ENCODE results near the gene MIXL1. TPM values are rescaled to one million over a fixed set of nuclear protein-coding genes. Genes with fewer than 3 reads are reported as not detected.

The MIXL1 gene
- total RNA-seq: not detected

DNA sequence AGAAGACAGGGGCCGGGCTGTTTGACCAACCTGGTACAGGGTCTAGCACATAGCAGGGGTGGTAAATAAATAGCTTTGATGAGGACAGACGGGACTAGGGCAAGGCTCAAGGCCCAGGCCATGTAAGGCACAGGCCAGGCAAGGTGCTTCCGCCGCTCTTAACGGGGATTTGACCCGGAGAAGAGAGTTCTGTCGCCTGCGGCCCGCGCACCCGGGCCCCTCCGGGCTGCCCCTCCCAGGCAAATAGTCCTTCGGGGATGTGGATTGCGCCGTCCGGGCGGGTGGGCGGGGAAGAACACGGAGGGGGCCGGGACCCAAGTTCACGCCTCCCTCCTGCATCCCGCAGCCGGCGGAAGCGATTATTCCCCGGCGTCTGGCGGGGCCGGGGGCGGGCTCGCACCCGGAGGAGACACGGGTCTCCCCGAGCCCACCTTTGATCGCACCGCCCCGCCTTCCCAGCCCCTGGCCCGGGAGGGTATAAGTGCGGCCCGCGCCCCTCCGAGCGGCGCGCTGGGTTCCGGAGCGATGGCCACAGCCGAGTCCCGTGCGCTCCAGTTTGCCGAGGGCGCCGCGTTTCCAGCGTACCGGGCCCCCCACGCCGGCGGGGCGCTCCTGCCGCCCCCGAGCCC lies at the start of gene MIXL1:
Gene MIXL1, plus strand, starts transcription at position 508 of the 629 bp plus-strand sequence. Its CDS starts 18 bp downstream, at position 526.
- no peak within 1 kb of the TSS for H3K27ac Mint-ChIP-seq
- peaks cover 2% of the 10 kb centered on the region for H3K4me1 Mint-ChIP-seq

DNA sequence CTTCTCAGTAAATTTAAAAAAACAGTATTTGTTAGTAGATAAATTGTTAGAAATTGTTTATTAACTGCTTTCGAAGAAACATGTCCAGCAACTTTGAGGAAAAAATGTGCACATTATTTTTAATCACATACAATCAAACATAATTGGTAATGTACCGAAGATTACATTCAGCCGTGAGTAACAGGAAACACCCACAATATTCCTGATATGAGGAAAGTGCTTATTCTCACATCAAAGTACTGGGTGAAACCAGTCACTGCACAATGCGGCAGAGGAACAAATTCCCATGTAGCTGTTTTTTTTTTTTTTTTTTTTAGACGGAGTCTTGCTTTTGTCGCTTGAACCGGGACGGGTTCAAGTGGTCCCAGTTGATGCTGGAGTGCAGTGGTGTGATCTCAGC lies 46.6 kb upstream of the MIXL1 start:
- Mint-ChIP-seq H3K4me3 (no peak overlapping the region), H3K4me1 (peaks cover 22% of the 10 kb centered on the region), H3K27me3 (no peaks in the 10 kb centered on the region), H3K36me3 (peaks cover 25% of the 10 kb centered on the region), H3K9me3 (ENCODE audit: low read depth) (no peaks in the 10 kb centered on the region), H3K27ac (no peak overlapping the region)
- ATAC-seq: no peak
- DNase-seq: no peak
- CTCF ChIA-PET: interaction anchor here (0.6 to 1.4 kb wide), 2 partner anchors 13 to 20 kb away, joined by 3 to 4 read pairs; no protein-coding TSS in a partner anchor

More for the DNA sequence above, at the start of gene MIXL1:
- peaks cover 2% of the 10 kb centered on the region for H3K36me3 Mint-ChIP-seq
- ATAC-seq (peak; percentile 55), DNase-seq (no peak)
- no peaks in the 10 kb centered on the region for H3K9me3 Mint-ChIP-seq (ENCODE audit: low read depth)
- CTCF ChIA-PET: interaction anchor here (0.7 to 1.8 kb wide), 4 partner anchors 10 to 98 kb away, joined by 3 to 4 read pairs (median 4); no protein-coding TSS in a partner anchor
- H3K4me3 Mint-ChIP-seq: peak within 1 kb of the TSS; percentile 75
- H3K27me3 Mint-ChIP-seq: peaks cover 36% of the 10 kb centered on the region

GRCh38 chr1:226181996-226182714 lies 41.3 kb upstream of the MIXL1 start:
- no peaks in the 10 kb centered on the region for H3K9me3 Mint-ChIP-seq (ENCODE audit: low read depth)
- H3K4me1 Mint-ChIP-seq: peaks cover 38% of the 10 kb centered on the region
- CTCF ChIA-PET: interaction anchor here (1.0 to 5.5 kb wide), 6 partner anchors 11 to 151 kb away, joined by 3 to 31 read pairs (median 6); no protein-coding TSS in a partner anchor
- no peak for ATAC-seq
- H3K36me3 Mint-ChIP-seq: peaks cover 30% of the 10 kb centered on the region
- no peak overlapping the region for H3K4me3 Mint-ChIP-seq
- DNase-seq: no peak
- H3K27ac Mint-ChIP-seq: no peak overlapping the region
- H3K27me3 Mint-ChIP-seq: no peaks in the 10 kb centered on the region

DNA sequence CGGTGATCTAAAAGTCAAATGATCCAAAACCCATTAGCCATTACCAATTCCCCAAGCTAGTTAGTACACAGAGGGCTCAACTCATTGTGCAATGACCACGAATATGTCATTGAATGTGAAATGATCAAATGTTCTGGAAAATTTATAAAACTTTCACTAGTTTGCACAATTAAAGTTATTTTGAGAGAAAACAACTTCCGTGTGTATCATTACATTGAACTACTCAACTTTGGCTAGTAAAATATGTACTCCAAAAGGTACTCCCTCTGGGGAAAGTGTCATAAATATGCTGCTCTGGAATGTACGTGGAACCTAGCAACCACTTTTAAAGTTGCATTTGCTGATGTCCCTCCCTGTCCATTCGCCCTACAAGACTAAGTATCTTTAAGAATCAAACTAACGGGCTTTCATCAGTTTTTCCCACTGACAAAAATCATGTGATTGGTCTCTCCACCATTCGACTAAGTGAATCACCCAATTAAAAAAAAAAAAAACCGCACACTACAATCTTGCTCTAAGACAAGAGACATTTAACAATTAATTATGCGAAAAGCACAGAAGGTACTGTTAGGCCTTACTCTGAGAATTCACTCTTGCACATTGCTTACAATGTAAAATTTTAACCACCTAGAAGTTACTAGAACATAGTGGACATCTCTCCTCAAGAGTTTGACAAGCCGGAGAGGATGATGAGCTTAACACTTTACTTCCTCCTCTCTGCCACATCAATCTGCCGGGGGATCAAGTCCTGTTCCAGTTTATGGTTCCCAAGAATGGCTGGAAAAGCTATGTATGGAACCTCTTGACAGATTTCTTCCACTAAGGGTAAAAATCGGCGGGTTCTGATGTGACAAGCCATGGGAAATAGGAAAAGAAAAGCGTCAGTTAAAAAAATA lies 38.1 kb upstream of the MIXL1 start:
- Mint-ChIP-seq H3K27ac (peak overlapping the region; percentile 93), H3K9me3 (ENCODE audit: low read depth) (no peaks in the 10 kb centered on the region), H3K4me3 (peak overlapping the region; percentile 97), H3K4me1 (peaks cover 34% of the 10 kb centered on the region), H3K27me3 (no peaks in the 10 kb centered on the region), H3K36me3 (peaks cover 20% of the 10 kb centered on the region)
- DNase-seq: no peak
- no peak for ATAC-seq
- CTCF ChIA-PET: interaction anchor here (0.8 to 5.5 kb wide), 9 partner anchors 9 to 223 kb away, joined by 3 to 31 read pairs (median 4); partner anchors contain the start of gene PARP1

GRCh38 chr1:226186124-226187018 lies 37.1 kb upstream of the MIXL1 start, which contains the start of gene ACBD3:
Gene ACBD3 (minus strand): TSS chr1:226186741. CDS start chr1:226186675, 66 bp downstream.
- ATAC-seq (peak; percentile 97), DNase-seq (peak; percentile 93)
- Mint-ChIP-seq H3K27ac (peak within 1 kb of the TSS; percentile 93), H3K4me3 (peak within 1 kb of the TSS; percentile 97), H3K4me1 (peaks cover 32% of the 10 kb centered on the region), H3K9me3 (ENCODE audit: low read depth) (no peaks in the 10 kb centered on the region), H3K36me3 (peaks cover 16% of the 10 kb centered on the region), H3K27me3 (no peaks in the 10 kb centered on the region)
- CTCF ChIA-PET: interaction anchor here (0.7 to 5.5 kb wide), 6 partner anchors 11 to 147 kb away, joined by 3 to 31 read pairs (median 6); no protein-coding TSS in a partner anchor

GRCh38 chr1:226187019-226187322 lies 36.5 kb upstream of the MIXL1 start:
- no peak for ATAC-seq
- H3K27me3 Mint-ChIP-seq: no peaks in the 10 kb centered on the region
- no peaks in the 10 kb centered on the region for H3K9me3 Mint-ChIP-seq (ENCODE audit: low read depth)
- H3K27ac Mint-ChIP-seq: peak overlapping the region; percentile 92
- peak overlapping the region; percentile 97 for H3K4me3 Mint-ChIP-seq
- CTCF ChIA-PET: interaction anchor here (0.7 kb wide), 1 partner anchor 62 kb away, joined by 6 read pairs; no protein-coding TSS in a partner anchor
- peaks cover 31% of the 10 kb centered on the region for H3K4me1 Mint-ChIP-seq
- H3K36me3 Mint-ChIP-seq: peaks cover 13% of the 10 kb centered on the region
- DNase-seq: no peak

GRCh38 chr1:226187380-226187779 lies 36.1 kb upstream of the MIXL1 start:
- ATAC-seq (no peak), DNase-seq (no peak)
- peak overlapping the region; percentile 97 for H3K4me3 Mint-ChIP-seq
- no peaks in the 10 kb centered on the region for H3K9me3 Mint-ChIP-seq (ENCODE audit: low read depth)
- H3K27me3 Mint-ChIP-seq: no peaks in the 10 kb centered on the region
- H3K36me3 Mint-ChIP-seq: peaks cover 10% of the 10 kb centered on the region
- CTCF ChIA-PET: no interaction called here
- peaks cover 29% of the 10 kb centered on the region for H3K4me1 Mint-ChIP-seq
- H3K27ac Mint-ChIP-seq: peak overlapping the region; percentile 92

DNA sequence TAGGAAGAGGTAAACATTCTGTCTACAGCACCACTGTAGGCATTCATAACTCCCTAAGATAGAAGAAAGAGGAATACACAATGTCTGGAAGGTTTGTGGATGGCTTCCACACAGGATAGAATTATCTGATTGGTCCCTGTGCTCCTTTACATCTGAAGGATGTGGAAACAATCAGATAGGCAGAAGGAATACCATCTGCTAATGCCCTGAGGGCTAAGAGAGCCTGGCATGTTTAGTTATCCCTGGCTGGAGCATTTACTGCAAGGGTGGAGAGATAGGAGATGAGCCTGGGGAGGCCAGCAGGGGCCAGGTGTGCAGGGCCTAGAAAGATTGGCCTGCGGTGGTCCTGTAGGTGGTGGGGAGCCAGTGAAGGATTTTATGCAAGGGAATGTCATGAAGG lies 28.3 kb upstream of the MIXL1 start:
- peaks cover 9% of the 10 kb centered on the region for H3K27me3 Mint-ChIP-seq
- H3K9me3 Mint-ChIP-seq (ENCODE audit: low read depth): no peaks in the 10 kb centered on the region
- ATAC-seq: no peak

GRCh38 chr1:226199971-226200370 lies 23.5 kb upstream of the MIXL1 start:
- ATAC-seq: no peak
- no peak overlapping the region for H3K4me3 Mint-ChIP-seq
- no peak overlapping the region for H3K27ac Mint-ChIP-seq
- H3K4me1 Mint-ChIP-seq: no peaks in the 10 kb centered on the region
- H3K27me3 Mint-ChIP-seq: peaks cover 16% of the 10 kb centered on the region
- no peaks in the 10 kb centered on the region for H3K9me3 Mint-ChIP-seq (ENCODE audit: low read depth)
- no peaks in the 10 kb centered on the region for H3K36me3 Mint-ChIP-seq
- DNase-seq: no peak
- CTCF ChIA-PET: interaction anchor here (0.9 to 10.6 kb wide), 5 partner anchors 39 to 133 kb away, joined by 3 to 205 read pairs (median 9); partner anchors contain the start of gene LIN9

More for the DNA sequence above, 28.3 kb upstream of the MIXL1 start:
- Mint-ChIP-seq H3K4me1 (no peaks in the 10 kb centered on the region), H3K4me3 (no peak overlapping the region), H3K27ac (no peak overlapping the region), H3K36me3 (no peaks in the 10 kb centered on the region)
- no peak for DNase-seq
- CTCF ChIA-PET: interaction anchor here (1.1 to 10.6 kb wide), 3 partner anchors 10 to 112 kb away, joined by 3 to 205 read pairs (median 4); no protein-coding TSS in a partner anchor

- Mint-ChIP-seq H3K27ac (no peak overlapping the region), H3K4me1 (no peaks in the 10 kb centered on the region), H3K36me3 (no peaks in the 10 kb centered on the region), H3K27me3 (peaks cover 16% of the 10 kb centered on the region), H3K9me3 (ENCODE audit: low read depth) (no peaks in the 10 kb centered on the region), H3K4me3 (no peak overlapping the region)
- no peak for DNase-seq
- CTCF ChIA-PET: interaction anchor here (0.6 to 10.6 kb wide), 7 partner anchors 15 to 206 kb away, joined by 3 to 205 read pairs (median 4); partner anchors contain the start of gene LIN9
- no peak for ATAC-seq
Measured at GRCh38 chr1:226201029-226201593, 22.4 kb upstream of the MIXL1 start.

DNA sequence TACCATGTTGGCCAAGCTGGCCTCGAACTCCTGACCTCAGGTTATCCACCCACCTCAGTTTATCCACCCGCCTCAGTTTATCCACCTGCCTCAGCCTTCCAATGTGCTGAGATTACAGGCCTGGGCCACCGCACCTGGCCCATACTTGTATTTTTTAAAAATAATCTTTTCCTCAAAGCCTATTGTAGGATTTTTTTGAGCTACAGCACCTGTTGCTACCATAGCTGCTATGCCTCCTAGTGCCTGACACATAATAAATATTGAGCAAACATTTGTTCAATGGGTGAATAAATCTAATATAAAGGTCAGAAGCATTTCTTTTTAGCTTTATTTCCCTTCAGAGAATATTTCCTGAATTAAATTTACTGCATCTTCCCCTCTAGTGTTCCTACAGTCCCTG lies 21.2 kb upstream of the MIXL1 start:
- no peaks in the 10 kb centered on the region for H3K4me1 Mint-ChIP-seq
- peaks cover 13% of the 10 kb centered on the region for H3K27me3 Mint-ChIP-seq
- ATAC-seq: no peak
- H3K36me3 Mint-ChIP-seq: no peaks in the 10 kb centered on the region
- no peak overlapping the region for H3K27ac Mint-ChIP-seq
- no peak for DNase-seq
- no peak overlapping the region for H3K4me3 Mint-ChIP-seq
- CTCF ChIA-PET: interaction anchor here (2.0 to 10.6 kb wide), 3 partner anchors 78 to 131 kb away, joined by 9 to 205 read pairs (median 9); partner anchors contain the start of gene LIN9
- no peaks in the 10 kb centered on the region for H3K9me3 Mint-ChIP-seq (ENCODE audit: low read depth)

All from activated CD8-positive, alpha-beta memory T cell treated with anti-CD3 and anti-CD28 coated beads, Interleukin-2, amount 10 ng/mL, durations not matched to agents 7 days and 5 days (primary cell).